Erythroblast (primary cell): Measurements from ENCODE around the gene RBMS1.

Experiments used
- GATA1 ChIP-seq: IDR thresholded peaks from 2 replicates; pipeline ENCODE4 v1.6.1; 2011; ENCODE audit warnings: low read depth, mild to moderate bottlenecking, control low read depth, low read length, moderate library complexity
- POLR2A ChIP-seq: IDR thresholded peaks from 2 replicates; pipeline ENCODE4 v1.6.1; 2011; ENCODE audit warnings: mild to moderate bottlenecking, low read length

- TF ChIP-seq POLR2A = no peak
- TF ChIP-seq GATA1 = no peak
Measured at GRCh38 chr2:160229591-160229990, 264.0 kb downstream of the RBMS1 start.
